SK-N-SH (cell line): Measurements from ENCODE around the gene LMTK2. TPM values are rescaled to one million over a fixed set of nuclear protein-coding genes. Genes with fewer than 3 reads are reported as not detected.

Experiments used
- CTCF ChIA-PET: fragments of 300-600, 350-600 bp; formaldehyde crosslinking; extraction: SDS; loops from one replicate; lab custom pipeline; 2021; lab: Yijun Ruan, JAX
- POLR2A ChIA-PET: fragments of 350-600 bp; sonication (Branson Sonifier 250); formaldehyde crosslinking; extraction: SDS; loops from one replicate; lab custom pipeline; 2020; ENCODE audit warnings: antibody characterized with exemption, inconsistent platforms; lab: Yijun Ruan, JAX
- DNase-seq: peaks from one replicate; pipeline ENCODE4 v3.0.0; 2012
- H2AFZ ChIP-seq: fragments of 200-600 bp; sonication (generic); 2 replicates; pipeline ENCODE4 v1.8.1; 2016; ENCODE audit warnings: antibody characterized with exemption, mild to moderate bottlenecking, low read depth
- H3F3A ChIP-seq: fragments of 200-600 bp; sonication (generic); replicated peaks from 2 replicates; pipeline ENCODE3; 2016; ENCODE audit warnings: antibody characterized with exemption, mild to moderate bottlenecking; ENCODE audit not compliant: insufficient read depth
- H3K27ac ChIP-seq, 2 experiments: fragments of 200-500 bp in 1 of 2; fragments of 200-600 bp in 1 of 2; sonication (Bioruptor generic) in 1 of 2; sonication (generic), shearing (Covaris generic) in 1 of 2; 2 replicates each; pipeline versions ENCODE4 v1.5.1 to v1.6.1; 2014 to 2016; ENCODE audit warnings: low read depth in 2 of 2, inconsistent platforms in 1 of 2, low read length in 1 of 2, mild to moderate bottlenecking in 1 of 2, mixed read lengths in 1 of 2
- H3K27me3 ChIP-seq: fragments of 200-600 bp; sonication (generic), shearing (Covaris generic); 2 replicates; pipeline ENCODE4 v1.6.1; 2016; ENCODE audit warnings: mixed run types; ENCODE audit not compliant: insufficient read depth
- H3K36me3 ChIP-seq, 2 experiments: fragments of 200-500 bp in 1 of 2; fragments of 200-600 bp in 1 of 2; sonication (Bioruptor generic) in 1 of 2; sonication (generic) in 1 of 2; replicated peaks in 1 of 2; 2 replicates each; pipeline versions ENCODE3 to v1.5.1; 2014 to 2016; ENCODE audit warnings: low read length in 1 of 2, mild to moderate bottlenecking in 1 of 2; ENCODE audit not compliant: insufficient read depth in 2 of 2, control insufficient read depth in 1 of 2
- H3K4me1 ChIP-seq, 2 experiments: fragments of 200-500 bp in 1 of 2; fragments of 200-600 bp in 1 of 2; sonication (Bioruptor generic) in 1 of 2; sonication (generic), shearing (Covaris generic) in 1 of 2; 2 replicates each; pipeline versions ENCODE4 v1.5.1 to v1.6.1; 2014 to 2016; ENCODE audit warnings: low read depth in 1 of 2, low read length in 1 of 2, mixed run types in 1 of 2; ENCODE audit not compliant: insufficient read depth in 2 of 2, control insufficient read depth in 1 of 2
- H3K4me2 ChIP-seq: fragments of 200-600 bp; sonication (generic), shearing (Covaris generic); 2 replicates; pipeline ENCODE4 v1.6.1; 2017; ENCODE audit warnings: mixed run types
- H3K4me3 ChIP-seq, 2 experiments: fragments of 200-500 bp in 1 of 2; fragments of 200-600 bp in 1 of 2; sonication (Bioruptor generic) in 1 of 2; sonication (generic), shearing (Covaris generic) in 1 of 2; 2 replicates each; pipeline versions ENCODE4 v1.5.1 to v1.8.1; 2014 to 2016; ENCODE audit warnings: low read depth in 2 of 2, inconsistent platforms in 1 of 2, low read length in 1 of 2, mild to moderate bottlenecking in 1 of 2, mixed read lengths in 1 of 2, moderate library complexity in 1 of 2
- H3K79me2 ChIP-seq: fragments of 200-600 bp; sonication (generic); 2 replicates; pipeline ENCODE4 v1.8.1; 2017; ENCODE audit warnings: mild to moderate bottlenecking; ENCODE audit not compliant: insufficient read depth
- H3K9ac ChIP-seq: fragments of 200-600 bp; sonication (generic); 2 replicates; pipeline ENCODE4 v1.6.1; 2017; ENCODE audit warnings: mixed run types
- H3K9me2 ChIP-seq: fragments of 200-600 bp; sonication (generic); 2 replicates; pipeline ENCODE4 v1.6.1; 2017; ENCODE audit warnings: mixed run types
- H3K9me3 ChIP-seq: fragments of 200-600 bp; sonication (generic); 2 replicates; pipeline ENCODE4 v1.6.1; 2017; ENCODE audit warnings: mixed run types, mild to moderate bottlenecking, moderate library complexity
- H4K20me1 ChIP-seq: fragments of 200-600 bp; sonication (generic); 2 replicates; pipeline ENCODE4 v1.6.1; 2017; ENCODE audit warnings: mild to moderate bottlenecking, mixed run types; ENCODE audit not compliant: insufficient read depth
- CTCF ChIP-seq: fragments of 200-600 bp; sonication (generic); IDR thresholded peaks from 2 replicates; pipeline ENCODE4 v1.6.1; 2017; ENCODE audit warnings: antibody characterized with exemption, mild to moderate bottlenecking, moderate library complexity
- JUND ChIP-seq: IDR thresholded peaks from 2 replicates; pipeline ENCODE4 v1.4.0; 2012
- PBX3 ChIP-seq: IDR thresholded peaks from 2 replicates; pipeline ENCODE4; 2012
- POLR2AphosphoS5 ChIP-seq: IDR thresholded peaks from 2 replicates; pipeline ENCODE4 v1.6.1; 2012; ENCODE audit warnings: low read depth, low read length
- RAD21 ChIP-seq: IDR thresholded peaks from 2 replicates; pipeline ENCODE4 v1.6.1; 2012; ENCODE audit warnings: mild to moderate bottlenecking, low read length
- REST ChIP-seq: IDR thresholded peaks from 2 replicates; pipeline ENCODE4 v1.6.1; 2012; ENCODE audit warnings: mild to moderate bottlenecking, low read depth, low read length, moderate library complexity
- TCF12 ChIP-seq: IDR thresholded peaks from 2 replicates; pipeline ENCODE4 v1.4.0; 2012
- YY1 ChIP-seq: IDR thresholded peaks from 2 replicates; pipeline ENCODE4 v1.4.0; 2012; ENCODE audit warnings: low read depth, mild to moderate bottlenecking
- ZBTB33 ChIP-seq: IDR thresholded peaks from 2 replicates; pipeline ENCODE4 v1.4.0; 2012; ENCODE audit warnings: low read depth, borderline replicate concordance
- WGBS: methylation state at CpG from one replicate; pipeline ENCODE4 v1.1.6; 2017; ENCODE audit warnings: low lambda C conversion rate; 5-methylcytosine and 5-hydroxymethylcytosine counted together
- polyA plus RNA-seq, 3 experiments: library from polyadenylated mRNA; depleted of rRNA; stranded (reverse); fragments of >200 nt; gene quantifications; 2 replicates each; pipeline ENCODE4 v1.2.3, GENCODE V29; 2012

Gene LMTK2
- polyA plus RNA-seq, 1 of the 3 experiments (the other 2 are of a cell fraction) = 9.0 TPM

- TF ChIP-seq CTCF (no peak), RAD21 (no peak), TCF12 (no peak), REST (no peak)
These were observed 116.0 kb downstream of the LMTK2 start (continued) for GRCh38 chr7:98222533-98223195.

GRCh38 chr7:98223351-98223897 is 116.8 kb downstream of the LMTK2 start:
- Histone ChIP-seq H2AFZ (no peak overlapping the region), H3K4me1 (no peaks in the 10 kb centered on the region), H3F3A (peaks cover 4% of the 10 kb centered on the region), H3K4me2 (no peak overlapping the region), H3K9ac (no peak overlapping the region), H3K9me2 (no peaks in the 10 kb centered on the region)
- TF ChIP-seq YY1 = no peak
- no peak for TF ChIP-seq ZBTB33
- no peak for TF ChIP-seq POLR2AphosphoS5
- TF ChIP-seq JUND = no peak
- no peak for TF ChIP-seq PBX3
- TF ChIP-seq, all 33 proteins: peak for 0
- ChIA-PET CTCF (no interaction called here), POLR2A (no interaction called here)
- WGBS = 87% methylated on average over 15 of the region's 15 CpGs
- H3K4me3 ChIP-seq = no peak overlapping the region
- no peaks in the 10 kb centered on the region for H3K27me3 ChIP-seq
- no peak overlapping the region for H3K27ac ChIP-seq
- H4K20me1 ChIP-seq = no peaks in the 10 kb centered on the region
- H3K79me2 ChIP-seq = no peaks in the 10 kb centered on the region
- H3K9me3 ChIP-seq = no peaks in the 10 kb centered on the region
- DNase-seq = no peak
- H3K36me3 ChIP-seq = peaks cover 8 to 13% of the 10 kb centered on the region in 2 experiments
